CD4-positive, alpha-beta T cell treated with Interleukin-1 beta for 1 hour (primary cell): Measurements from ENCODE around the gene SETD1B.
"Not testable (repeated sequence)": the region's sequence is repeated elsewhere in the genome, so short reads cannot be mapped to it uniquely, and the experiment has no call there.

Experiments used
- DNase-seq, 2 donors: peaks; one replicate each; pipeline ENCODE4 v3.0.0-alpha.2; 2020 to 2022

SETD1B gene

DNA sequence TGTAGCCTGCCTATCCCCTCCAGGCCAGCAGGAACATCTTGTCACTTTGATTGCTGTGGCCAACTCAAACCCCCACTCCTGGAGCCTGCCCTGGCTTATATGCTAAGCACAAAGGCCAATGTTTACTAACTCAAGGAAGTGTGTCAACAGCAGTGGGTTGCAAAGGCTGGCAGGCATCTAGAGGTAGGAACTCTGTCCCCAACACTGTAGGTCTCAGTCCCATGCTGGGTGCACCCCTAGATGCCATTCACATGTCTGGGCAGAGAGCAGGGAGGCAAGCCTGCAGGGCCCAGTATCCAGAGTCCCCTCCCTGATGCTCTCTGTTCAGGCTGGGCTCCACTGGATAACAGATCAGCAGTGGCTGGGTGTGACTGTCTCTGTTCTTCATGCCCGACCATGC lies 56.4 kb downstream of the SETD1B start:
- DNase-seq: no peak

DNA sequence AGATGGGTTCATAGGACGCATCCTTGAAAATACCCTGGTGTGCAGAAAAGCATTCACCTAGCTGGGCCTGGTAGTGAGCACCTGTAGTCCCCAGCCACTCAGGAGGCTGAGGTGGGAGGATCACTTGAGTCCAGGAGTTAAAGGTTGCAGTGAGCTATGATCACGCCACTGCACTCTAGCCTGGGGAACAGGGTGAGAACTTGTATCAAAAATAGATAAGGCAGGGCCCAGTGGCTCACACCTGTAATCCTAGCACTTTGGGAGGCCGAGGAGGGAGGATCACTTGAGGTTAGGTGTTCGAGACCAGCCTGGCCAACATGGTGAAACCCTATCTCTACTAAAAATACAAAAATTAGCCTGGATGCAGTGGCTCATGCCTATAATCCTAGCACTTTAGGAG lies 56.9 kb downstream of the SETD1B start:
- DNase-seq: not testable (repeated sequence)

DNA sequence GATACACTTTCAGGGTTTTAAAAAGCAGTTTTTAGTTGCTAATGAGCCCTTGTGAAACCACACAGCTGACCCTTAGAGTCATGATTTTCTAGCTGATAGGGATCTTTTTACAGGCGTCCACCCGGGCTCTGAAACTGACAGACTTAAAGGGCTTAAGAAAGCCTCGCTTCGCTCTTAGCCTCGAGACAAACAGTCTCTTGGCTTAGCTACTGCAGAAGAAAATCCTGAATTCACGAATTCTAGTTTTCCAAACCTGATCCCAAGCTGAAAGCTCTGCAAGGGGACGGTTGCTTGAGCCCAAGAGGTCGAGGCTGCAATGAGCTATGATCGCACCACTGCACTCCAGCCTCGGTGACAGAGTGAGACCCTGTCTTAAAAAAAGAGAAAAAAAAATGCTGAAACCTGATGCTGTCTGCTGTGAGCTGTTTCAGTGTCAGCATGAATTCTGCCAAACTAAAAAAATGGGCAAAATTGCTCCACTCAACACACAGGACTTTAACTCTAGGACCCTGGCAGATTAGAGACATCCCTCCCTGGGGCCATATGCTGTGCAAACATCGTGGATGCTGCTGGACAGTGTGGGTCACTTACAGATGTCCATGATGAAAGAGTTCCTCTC lies 57.9 kb downstream of the SETD1B start:
- DNase-seq: no peak

DNA sequence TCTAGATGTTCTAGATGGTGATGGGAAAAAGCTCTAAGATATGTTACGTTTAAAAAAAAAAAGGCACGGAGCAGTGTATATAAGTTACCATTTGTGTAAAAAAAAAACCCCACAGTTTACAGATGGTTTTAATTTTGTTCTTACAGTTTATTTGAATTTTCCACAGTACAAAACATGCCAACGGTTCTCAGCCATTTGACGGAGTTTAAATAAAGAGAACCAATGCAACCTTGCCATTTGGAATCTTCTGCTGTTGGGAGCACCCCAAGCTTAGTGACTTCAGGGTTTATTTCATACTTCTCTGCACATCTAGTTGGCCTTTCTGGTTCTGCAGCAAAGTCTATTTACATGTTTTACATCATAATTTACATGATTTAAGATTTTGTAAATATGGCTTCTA lies 62.5 kb downstream of the SETD1B start:
- no peak for DNase-seq

DNA sequence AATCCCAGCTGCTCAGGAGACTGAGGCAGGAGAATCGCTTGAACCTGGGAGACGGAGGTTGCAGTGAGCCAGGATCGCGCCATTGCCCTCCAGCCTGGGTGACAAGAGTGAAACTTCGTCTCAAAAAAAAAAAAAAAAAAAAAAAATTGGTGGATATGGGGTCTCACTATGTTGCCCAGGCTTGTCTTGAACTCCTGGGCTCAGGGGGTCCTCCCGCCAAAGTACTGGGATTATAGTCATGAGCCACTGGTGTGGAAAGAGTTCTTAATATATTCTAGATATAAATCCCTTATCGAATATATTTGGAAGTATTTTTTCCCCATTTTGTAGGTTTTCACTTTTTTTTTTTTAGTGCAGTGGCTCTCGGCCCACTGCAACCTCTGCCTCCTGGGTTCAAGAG lies 65.4 kb downstream of the SETD1B start:
- not testable (repeated sequence) for DNase-seq

DNA sequence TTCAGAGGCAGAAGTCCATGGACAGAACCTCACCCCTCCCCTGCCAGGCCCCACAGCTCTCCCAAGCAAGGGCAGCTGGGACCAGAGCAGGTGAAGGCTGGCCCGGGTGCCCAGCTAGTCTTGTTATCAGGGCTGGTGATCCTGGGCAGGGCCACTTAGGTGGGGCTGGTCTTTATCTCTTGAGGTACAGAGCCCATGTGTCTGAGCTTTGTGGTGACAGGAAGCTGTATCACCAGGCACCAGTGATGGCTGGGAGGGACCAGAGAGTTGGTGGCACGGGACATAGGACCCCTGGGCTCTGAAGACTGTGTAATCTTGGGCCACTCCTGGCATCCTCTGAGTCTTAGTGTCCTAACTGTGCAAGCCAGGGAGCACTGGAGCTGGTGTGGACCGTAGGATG lies 67.7 kb downstream of the SETD1B start:
- no peak for DNase-seq

DNA sequence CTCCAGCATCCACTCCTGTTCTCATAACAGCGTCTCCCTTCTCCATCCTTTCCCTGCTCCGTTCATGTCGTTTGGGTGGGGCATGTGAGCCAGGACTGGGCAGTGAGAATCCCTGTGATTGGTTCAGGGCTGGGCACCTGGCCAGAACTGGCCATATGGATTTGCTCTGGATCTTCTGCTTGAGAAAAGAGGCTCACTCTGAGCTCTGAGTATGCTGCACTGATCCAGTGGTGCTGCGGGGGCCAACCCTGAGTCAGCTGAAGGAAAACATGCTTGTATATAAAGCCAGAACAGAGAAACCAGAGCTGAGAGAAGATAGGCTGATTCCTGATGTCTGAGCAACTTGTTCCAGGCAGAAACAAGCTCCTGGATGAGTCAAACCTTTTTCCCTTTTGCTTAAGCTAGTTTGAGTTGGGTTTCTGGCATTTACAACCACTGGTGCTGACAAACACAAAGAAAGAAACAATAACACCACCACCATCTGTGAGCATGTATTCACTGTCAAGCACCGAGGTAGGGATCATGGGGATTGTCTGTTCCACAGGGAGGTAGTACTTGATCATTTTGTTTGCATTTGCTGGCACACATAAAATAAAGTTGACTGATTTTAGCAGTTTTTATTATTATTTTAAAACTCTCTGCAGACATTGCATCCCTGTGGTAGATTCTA lies 68.9 kb downstream of the SETD1B start:
- no peak for DNase-seq

DNA sequence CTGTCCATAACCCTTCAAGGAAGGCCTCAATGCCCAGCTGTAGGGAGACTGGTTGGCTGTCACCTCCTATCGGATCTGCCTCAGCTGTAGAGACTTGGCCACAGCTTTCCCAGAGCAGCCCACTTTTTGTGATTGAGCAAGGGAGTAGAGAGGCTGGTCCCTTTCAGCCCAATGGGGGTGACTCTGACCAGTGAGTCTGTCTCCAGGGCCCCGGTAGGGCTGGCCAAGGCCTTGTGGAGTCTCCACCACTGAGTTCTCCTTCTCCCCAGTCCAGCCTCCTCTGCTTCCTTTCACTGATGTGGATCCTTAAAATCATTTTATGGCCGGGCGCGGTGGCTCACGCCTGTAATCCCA lies 69.4 kb downstream of the SETD1B start:
- no peak for DNase-seq

DNA sequence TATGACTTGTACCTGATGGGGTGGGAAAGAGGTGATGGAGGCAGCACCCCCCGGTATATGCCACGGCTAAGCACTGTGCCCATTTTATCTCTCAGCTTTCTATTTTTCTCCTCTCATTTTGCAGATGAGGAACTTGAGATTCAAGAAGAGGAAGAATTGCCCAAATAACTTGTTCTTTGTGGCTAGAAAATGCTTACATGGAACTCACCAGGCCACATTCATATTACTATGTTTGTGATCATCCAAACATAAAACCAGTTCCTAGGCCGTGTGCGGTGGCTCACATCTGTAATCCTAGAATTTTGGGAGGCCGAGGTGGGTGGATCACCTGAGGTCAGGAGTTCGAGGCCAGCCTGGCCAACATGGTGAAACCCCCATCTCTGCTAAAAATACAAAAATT lies 70.3 kb downstream of the SETD1B start:
- DNase-seq: no peak

DNA sequence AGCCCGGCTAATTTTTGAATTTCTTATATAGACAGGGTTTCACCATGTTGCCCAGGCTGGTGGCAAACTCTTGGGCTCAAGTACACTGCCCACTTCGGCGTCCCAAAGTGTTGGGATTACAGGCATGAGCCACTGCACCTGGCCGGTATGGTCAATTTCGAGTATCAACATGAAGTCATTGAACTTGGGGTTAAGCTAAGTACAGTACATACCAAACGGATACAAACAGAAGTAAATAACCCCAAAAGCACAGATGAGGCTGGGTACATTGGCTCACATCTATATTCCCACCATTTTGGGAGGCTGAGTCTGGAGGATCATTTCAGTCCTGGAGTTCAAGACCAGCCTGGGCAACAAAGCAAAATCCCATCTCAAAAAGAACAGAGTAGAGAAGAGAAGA lies 71.8 kb downstream of the SETD1B start:
- DNase-seq: no peak

DNA sequence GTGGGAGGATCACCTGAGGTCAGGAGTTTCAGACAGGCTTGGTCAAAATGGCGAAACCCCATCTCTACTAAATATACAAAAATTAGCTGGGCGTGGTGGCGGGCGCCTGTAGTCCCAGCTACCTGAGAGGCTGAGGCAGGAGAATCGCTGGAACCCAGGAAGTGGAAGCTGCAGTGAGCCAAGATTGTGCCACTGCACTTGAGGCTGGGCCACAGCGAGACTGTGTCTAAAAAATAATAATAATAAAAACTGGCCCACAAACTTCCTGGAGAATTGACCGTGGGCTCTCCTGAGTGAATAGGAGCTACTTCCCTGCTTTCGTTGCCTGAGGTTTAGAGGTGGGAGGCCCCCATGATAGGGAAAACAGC lies 72.3 kb downstream of the SETD1B start:
- DNase-seq: not testable (repeated sequence)
